ENCODE results near the gene TMEM30A.

Gene TMEM30A

DNA sequence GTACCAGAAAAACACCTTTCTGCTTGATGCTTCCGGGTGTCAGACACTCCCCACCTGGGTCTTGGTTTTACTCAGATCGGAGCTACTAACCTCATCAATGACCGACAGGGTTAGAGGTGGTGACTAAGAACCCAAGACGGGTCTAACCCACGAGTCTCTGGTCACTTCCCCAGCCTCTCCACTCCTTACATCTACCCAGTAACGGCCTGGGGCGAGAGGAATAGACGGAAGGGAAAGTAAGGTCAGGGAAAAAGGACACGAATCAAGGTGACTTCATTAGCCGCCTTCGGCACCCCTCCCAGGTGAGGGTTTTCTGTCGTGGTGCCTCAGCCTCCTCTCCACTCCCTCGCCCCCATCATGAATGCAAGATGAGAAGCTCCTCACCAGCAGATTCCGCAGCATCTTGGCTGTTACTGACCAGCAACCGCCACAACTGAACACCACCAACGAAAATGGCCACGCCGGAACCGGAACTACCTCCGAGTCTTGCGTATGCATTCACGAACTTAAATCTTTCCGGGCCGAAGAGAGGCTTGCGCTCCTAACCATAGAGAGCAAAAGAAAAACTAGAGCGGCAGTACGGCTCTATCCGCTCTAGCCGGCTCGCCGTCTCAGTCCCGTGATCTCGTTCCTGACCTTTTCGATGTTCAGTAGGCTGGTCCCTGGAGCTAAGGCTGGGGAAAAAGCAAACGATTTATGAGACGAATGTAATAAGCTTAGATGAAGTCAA is 41.1 kb downstream of the TMEM30A start, which contains the start of gene COX7A2 (continued):
- TF ChIP-seq, protein P1, sequence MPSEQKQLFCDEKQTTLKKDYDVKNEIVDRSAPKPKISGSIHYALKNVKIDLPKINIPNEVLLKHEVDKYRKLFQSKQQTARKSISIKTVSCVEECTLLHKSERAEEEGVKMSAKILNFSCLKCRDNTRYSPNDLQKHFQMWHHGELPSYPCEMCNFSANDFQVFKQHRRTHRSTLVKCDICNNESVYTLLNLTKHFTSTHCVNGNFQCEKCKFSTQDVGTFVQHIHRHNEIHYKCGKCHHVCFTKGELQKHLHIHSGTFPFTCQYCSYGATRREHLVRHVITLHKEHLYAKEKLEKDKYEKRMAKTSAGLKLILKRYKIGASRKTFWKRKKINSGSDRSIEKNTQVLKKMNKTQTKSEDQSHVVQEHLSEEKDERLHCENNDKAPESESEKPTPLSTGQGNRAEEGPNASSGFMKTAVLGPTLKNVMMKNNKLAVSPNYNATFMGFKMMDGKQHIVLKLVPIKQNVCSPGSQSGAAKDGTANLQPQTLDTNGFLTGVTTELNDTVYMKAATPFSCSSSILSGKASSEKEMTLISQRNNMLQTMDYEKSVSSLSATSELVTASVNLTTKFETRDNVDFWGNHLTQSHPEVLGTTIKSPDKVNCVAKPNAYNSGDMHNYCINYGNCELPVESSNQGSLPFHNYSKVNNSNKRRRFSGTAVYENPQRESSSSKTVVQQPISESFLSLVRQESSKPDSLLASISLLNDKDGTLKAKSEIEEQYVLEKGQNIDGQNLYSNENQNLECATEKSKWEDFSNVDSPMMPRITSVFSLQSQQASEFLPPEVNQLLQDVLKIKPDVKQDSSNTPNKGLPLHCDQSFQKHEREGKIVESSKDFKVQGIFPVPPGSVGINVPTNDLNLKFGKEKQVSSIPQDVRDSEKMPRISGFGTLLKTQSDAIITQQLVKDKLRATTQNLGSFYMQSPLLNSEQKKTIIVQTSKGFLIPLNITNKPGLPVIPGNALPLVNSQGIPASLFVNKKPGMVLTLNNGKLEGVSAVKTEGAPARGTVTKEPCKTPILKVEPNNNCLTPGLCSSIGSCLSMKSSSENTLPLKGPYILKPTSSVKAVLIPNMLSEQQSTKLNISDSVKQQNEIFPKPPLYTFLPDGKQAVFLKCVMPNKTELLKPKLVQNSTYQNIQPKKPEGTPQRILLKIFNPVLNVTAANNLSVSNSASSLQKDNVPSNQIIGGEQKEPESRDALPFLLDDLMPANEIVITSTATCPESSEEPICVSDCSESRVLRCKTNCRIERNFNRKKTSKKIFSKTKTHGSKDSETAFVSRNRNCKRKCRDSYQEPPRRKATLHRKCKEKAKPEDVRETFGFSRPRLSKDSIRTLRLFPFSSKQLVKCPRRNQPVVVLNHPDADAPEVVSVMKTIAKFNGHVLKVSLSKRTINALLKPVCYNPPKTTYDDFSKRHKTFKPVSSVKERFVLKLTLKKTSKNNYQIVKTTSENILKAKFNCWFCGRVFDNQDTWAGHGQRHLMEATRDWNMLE (tag by site-specific recombination; conservative IDR thresholded peaks at IDR 0.05; ENCODE audit: low read depth), result peak; percentile 100
- TF ChIP-seq, protein P2, sequence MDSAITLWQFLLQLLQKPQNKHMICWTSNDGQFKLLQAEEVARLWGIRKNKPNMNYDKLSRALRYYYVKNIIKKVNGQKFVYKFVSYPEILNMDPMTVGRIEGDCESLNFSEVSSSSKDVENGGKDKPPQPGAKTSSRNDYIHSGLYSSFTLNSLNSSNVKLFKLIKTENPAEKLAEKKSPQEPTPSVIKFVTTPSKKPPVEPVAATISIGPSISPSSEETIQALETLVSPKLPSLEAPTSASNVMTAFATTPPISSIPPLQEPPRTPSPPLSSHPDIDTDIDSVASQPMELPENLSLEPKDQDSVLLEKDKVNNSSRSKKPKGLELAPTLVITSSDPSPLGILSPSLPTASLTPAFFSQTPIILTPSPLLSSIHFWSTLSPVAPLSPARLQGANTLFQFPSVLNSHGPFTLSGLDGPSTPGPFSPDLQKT (IDR thresholded peaks at IDR 0.05; ENCODE audit: borderline replicate concordance, low read depth, low read length), result 0 out of 2 replicates have a peak, but pooled peaks have one; percentile 43
- TF ChIP-seq GLI4 (tag by site-specific recombination; IDR thresholded peaks at IDR 0.05) (no peak), ZBTB21 (tag by site-specific recombination; IDR thresholded peaks at IDR 0.05) (peak; percentile 94), ZNF830 (tag by site-specific recombination; IDR thresholded peaks at IDR 0.05; ENCODE audit: low read depth) (no peak), ZNF610 (tag by site-specific recombination; IDR thresholded peaks at IDR 0.05; ENCODE audit: borderline replicate concordance) (peak; percentile 74), ZNF549 (tag by site-specific recombination; IDR thresholded peaks at IDR 0.05) (no peak), ZNF394 (tag by site-specific recombination; IDR thresholded peaks at IDR 0.05; ENCODE audit: borderline replicate concordance) (no peak; the same call in 1 of the 2 replicates), ZEB2 (tag by site-specific recombination; IDR thresholded peaks at IDR 0.05) (peak; percentile 72; the same call in 1 of the 2 replicates), ZNF776 (tag by site-specific recombination; IDR thresholded peaks at IDR 0.05; ENCODE audit: borderline replicate concordance) (no peak), ZNF138 (tag by site-specific recombination; IDR thresholded peaks at IDR 0.05; ENCODE audit: borderline replicate concordance) (no peak), ZNF548 (tag by site-specific recombination; IDR thresholded peaks at IDR 0.05) (no peak), ZNF664 (tag by site-specific recombination; IDR thresholded peaks at IDR 0.05) (no peak), ZNF146 (tag by site-specific recombination; IDR thresholded peaks at IDR 0.05) (no peak), SALL2 (tag by site-specific recombination; IDR thresholded peaks at IDR 0.05; ENCODE audit: borderline replicate concordance) (no peak), TRIM28 (IDR thresholded peaks at IDR 0.05; ENCODE audit: borderline replicate concordance, low read length) (peak; percentile 98), MEIS1 (CRISPR knock-in tag; IDR thresholded peaks at IDR 0.05; ENCODE audit: borderline replicate concordance) (no peak), ZNF175 (tag by site-specific recombination; IDR thresholded peaks at IDR 0.05) (no peak), ZNF624 (tag by site-specific recombination; IDR thresholded peaks at IDR 0.05) (no peak)
- TF ChIP-seq, protein P3, sequence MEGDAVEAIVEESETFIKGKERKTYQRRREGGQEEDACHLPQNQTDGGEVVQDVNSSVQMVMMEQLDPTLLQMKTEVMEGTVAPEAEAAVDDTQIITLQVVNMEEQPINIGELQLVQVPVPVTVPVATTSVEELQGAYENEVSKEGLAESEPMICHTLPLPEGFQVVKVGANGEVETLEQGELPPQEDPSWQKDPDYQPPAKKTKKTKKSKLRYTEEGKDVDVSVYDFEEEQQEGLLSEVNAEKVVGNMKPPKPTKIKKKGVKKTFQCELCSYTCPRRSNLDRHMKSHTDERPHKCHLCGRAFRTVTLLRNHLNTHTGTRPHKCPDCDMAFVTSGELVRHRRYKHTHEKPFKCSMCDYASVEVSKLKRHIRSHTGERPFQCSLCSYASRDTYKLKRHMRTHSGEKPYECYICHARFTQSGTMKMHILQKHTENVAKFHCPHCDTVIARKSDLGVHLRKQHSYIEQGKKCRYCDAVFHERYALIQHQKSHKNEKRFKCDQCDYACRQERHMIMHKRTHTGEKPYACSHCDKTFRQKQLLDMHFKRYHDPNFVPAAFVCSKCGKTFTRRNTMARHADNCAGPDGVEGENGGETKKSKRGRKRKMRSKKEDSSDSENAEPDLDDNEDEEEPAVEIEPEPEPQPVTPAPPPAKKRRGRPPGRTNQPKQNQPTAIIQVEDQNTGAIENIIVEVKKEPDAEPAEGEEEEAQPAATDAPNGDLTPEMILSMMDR (tag by site-specific recombination; IDR thresholded peaks at IDR 0.05), result no peak
- TF ChIP-seq, protein P4, sequence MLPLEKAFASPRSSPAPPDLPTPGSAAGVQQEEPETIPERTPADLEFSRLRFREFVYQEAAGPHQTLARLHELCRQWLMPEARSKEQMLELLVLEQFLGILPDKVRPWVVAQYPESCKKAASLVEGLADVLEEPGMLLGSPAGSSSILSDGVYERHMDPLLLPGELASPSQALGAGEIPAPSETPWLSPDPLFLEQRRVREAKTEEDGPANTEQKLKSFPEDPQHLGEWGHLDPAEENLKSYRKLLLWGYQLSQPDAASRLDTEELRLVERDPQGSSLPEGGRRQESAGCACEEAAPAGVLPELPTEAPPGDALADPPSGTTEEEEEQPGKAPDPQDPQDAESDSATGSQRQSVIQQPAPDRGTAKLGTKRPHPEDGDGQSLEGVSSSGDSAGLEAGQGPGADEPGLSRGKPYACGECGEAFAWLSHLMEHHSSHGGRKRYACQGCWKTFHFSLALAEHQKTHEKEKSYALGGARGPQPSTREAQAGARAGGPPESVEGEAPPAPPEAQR (tag by site-specific recombination; IDR thresholded peaks at IDR 0.05), result no peak
- TF ChIP-seq, protein P5, sequence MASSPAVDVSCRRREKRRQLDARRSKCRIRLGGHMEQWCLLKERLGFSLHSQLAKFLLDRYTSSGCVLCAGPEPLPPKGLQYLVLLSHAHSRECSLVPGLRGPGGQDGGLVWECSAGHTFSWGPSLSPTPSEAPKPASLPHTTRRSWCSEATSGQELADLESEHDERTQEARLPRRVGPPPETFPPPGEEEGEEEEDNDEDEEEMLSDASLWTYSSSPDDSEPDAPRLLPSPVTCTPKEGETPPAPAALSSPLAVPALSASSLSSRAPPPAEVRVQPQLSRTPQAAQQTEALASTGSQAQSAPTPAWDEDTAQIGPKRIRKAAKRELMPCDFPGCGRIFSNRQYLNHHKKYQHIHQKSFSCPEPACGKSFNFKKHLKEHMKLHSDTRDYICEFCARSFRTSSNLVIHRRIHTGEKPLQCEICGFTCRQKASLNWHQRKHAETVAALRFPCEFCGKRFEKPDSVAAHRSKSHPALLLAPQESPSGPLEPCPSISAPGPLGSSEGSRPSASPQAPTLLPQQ (tag by site-specific recombination; IDR thresholded peaks at IDR 0.05), result peak; percentile 85
- TF ChIP-seq, protein P6, sequence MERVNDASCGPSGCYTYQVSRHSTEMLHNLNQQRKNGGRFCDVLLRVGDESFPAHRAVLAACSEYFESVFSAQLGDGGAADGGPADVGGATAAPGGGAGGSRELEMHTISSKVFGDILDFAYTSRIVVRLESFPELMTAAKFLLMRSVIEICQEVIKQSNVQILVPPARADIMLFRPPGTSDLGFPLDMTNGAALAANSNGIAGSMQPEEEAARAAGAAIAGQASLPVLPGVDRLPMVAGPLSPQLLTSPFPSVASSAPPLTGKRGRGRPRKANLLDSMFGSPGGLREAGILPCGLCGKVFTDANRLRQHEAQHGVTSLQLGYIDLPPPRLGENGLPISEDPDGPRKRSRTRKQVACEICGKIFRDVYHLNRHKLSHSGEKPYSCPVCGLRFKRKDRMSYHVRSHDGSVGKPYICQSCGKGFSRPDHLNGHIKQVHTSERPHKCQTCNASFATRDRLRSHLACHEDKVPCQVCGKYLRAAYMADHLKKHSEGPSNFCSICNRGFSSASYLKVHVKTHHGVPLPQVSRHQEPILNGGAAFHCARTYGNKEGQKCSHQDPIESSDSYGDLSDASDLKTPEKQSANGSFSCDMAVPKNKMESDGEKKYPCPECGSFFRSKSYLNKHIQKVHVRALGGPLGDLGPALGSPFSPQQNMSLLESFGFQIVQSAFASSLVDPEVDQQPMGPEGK (tag by site-specific recombination; IDR thresholded peaks at IDR 0.05), result peak; percentile 31; the same call in 1 of the 2 replicates
- TF ChIP-seq, protein P7, sequence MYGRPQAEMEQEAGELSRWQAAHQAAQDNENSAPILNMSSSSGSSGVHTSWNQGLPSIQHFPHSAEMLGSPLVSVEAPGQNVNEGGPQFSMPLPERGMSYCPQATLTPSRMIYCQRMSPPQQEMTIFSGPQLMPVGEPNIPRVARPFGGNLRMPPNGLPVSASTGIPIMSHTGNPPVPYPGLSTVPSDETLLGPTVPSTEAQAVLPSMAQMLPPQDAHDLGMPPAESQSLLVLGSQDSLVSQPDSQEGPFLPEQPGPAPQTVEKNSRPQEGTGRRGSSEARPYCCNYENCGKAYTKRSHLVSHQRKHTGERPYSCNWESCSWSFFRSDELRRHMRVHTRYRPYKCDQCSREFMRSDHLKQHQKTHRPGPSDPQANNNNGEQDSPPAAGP (tag by site-specific recombination; IDR thresholded peaks at IDR 0.05), result no peak; the same call in 1 of the 2 replicates

All from HEK293 (cell line).